ENCODE data around the gene DAO. TPM values are rescaled to one million over a fixed set of nuclear protein-coding genes. Genes with fewer than 3 reads are reported as not detected.

DAO gene
- total and polyA plus RNA-seq, 2 donors (not counting 1 experiment from before 2014, with no cell fraction given), result not detected

DNA sequence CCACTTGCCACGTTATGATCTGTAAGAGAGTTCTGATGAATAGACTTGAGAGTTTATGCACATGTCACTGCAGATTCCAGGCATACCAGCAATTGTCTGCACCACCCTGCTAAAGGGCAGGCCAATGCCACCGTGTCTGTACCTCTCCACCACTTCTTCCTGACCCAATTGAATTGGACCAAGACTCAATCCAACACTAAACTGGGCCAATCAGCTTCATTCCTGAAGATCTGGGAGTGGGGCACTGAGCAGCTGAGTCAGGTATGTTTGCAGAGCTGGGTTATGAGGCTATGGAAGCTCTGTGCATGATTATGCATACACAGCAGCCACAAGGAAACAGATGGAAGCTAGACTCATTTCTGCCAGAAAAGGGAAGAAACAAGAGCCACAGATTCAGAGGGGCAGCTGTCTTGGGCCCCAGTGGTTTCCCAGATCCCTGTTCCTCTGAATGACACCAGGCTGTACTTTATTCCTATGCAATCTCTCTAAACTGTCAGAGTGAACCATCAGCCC lies 28.0 kb downstream of the DAO start:
- Histone ChIP-seq H2AFZ (ENCODE audit: low read length) (no peak overlapping the region), H3K27me3 (ENCODE audit: control insufficient read depth, insufficient read depth, low read length) (no peaks in the 10 kb centered on the region), H3K9me3 (ENCODE audit: control insufficient read depth, insufficient read depth, low read depth, low read length) (no peaks in the 10 kb centered on the region), H3K4me3 (replicated peaks in 1 of 4; ENCODE audit: control extremely low read depth in 1 of 4, insufficient read depth in 1 of 4, low read depth in 3 of 4, low read length in 4 of 4) (no peak overlapping the region), H3K79me2 (ENCODE audit: control insufficient read depth, insufficient read depth, low read length) (no peaks in the 10 kb centered on the region), H3K36me3 (ENCODE audit: control insufficient read depth, insufficient read depth, low read length) (no peaks in the 10 kb centered on the region), H3K4me1 (ENCODE audit: control insufficient read depth, extremely low read depth, insufficient read depth, low read length) (no peaks in the 10 kb centered on the region), H3K27ac (ENCODE audit: insufficient read depth, low read length) (no peak overlapping the region), H3K9ac (ENCODE audit: insufficient read depth, low read length) (no peak overlapping the region), H3K4me2 (ENCODE audit: extremely low read depth, insufficient read depth, low read length) (no peak overlapping the region), H4K20me1 (ENCODE audit: control insufficient read depth, extremely low read depth, insufficient read depth, low read length) (no peaks in the 10 kb centered on the region)
- DNase-seq (ENCODE audit: low read depth in 2 of 2), result peak in 1 of 2 donors; percentile 35
- TF ChIP-seq, protein P1, sequence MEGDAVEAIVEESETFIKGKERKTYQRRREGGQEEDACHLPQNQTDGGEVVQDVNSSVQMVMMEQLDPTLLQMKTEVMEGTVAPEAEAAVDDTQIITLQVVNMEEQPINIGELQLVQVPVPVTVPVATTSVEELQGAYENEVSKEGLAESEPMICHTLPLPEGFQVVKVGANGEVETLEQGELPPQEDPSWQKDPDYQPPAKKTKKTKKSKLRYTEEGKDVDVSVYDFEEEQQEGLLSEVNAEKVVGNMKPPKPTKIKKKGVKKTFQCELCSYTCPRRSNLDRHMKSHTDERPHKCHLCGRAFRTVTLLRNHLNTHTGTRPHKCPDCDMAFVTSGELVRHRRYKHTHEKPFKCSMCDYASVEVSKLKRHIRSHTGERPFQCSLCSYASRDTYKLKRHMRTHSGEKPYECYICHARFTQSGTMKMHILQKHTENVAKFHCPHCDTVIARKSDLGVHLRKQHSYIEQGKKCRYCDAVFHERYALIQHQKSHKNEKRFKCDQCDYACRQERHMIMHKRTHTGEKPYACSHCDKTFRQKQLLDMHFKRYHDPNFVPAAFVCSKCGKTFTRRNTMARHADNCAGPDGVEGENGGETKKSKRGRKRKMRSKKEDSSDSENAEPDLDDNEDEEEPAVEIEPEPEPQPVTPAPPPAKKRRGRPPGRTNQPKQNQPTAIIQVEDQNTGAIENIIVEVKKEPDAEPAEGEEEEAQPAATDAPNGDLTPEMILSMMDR (conservative IDR thresholded peaks at IDR 0.05 in 1 of 2, IDR thresholded peaks at IDR 0.05 in 1 of 2; ENCODE audit: low read depth in 1 of 2, low read length in 2 of 2), result no peak
- no peak for TF ChIP-seq EZH2 (IDR thresholded peaks at IDR 0.05; ENCODE audit: low read length, missing control alignments)

DNA sequence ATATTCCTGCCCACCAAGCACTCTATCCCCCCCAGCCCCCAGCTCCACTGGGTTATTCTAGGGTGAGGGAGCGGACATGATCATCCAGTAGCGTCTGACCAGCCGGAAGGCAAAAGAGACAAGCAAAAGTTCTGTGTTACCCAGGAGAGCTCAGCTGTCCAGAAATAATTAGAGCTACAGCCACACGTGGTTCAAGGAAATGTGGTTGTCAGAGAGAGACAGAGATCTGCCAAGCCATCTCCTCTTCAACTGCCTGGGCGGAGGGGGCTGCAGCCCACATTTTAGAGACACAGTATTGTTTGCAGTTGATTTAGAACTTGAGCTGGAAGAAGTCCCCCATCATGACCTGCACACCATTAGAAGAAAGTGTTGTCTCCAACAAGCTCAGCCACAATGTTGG lies 30.4 kb downstream of the DAO start:
- Histone ChIP-seq H3K79me2 (ENCODE audit: control insufficient read depth, insufficient read depth, low read length) (no peaks in the 10 kb centered on the region), H3K4me2 (ENCODE audit: extremely low read depth, insufficient read depth, low read length) (no peak overlapping the region), H3K4me3 (replicated peaks in 1 of 4; ENCODE audit: control extremely low read depth in 1 of 4, insufficient read depth in 1 of 4, low read depth in 3 of 4, low read length in 4 of 4) (no peak overlapping the region), H4K20me1 (ENCODE audit: control insufficient read depth, extremely low read depth, insufficient read depth, low read length) (no peaks in the 10 kb centered on the region), H3K4me1 (ENCODE audit: control insufficient read depth, extremely low read depth, insufficient read depth, low read length) (no peaks in the 10 kb centered on the region), H3K27ac (ENCODE audit: insufficient read depth, low read length) (no peak overlapping the region), H3K9me3 (ENCODE audit: control insufficient read depth, insufficient read depth, low read depth, low read length) (no peaks in the 10 kb centered on the region), H3K9ac (ENCODE audit: insufficient read depth, low read length) (no peak overlapping the region), H3K36me3 (ENCODE audit: control insufficient read depth, insufficient read depth, low read length) (no peaks in the 10 kb centered on the region), H3K27me3 (ENCODE audit: control insufficient read depth, insufficient read depth, low read length) (no peaks in the 10 kb centered on the region), H2AFZ (ENCODE audit: low read length) (no peak overlapping the region)
- no peak for DNase-seq (ENCODE audit: low read depth in 2 of 2)
- TF ChIP-seq EZH2 (IDR thresholded peaks at IDR 0.05; ENCODE audit: low read length, missing control alignments), result no peak
- TF ChIP-seq, protein P1 (conservative IDR thresholded peaks at IDR 0.05 in 1 of 2, IDR thresholded peaks at IDR 0.05 in 1 of 2; ENCODE audit: low read depth in 1 of 2, low read length in 2 of 2), result no peak

GRCh38 chr12:108911915-108912314 lies 32.0 kb downstream of the DAO start:
- TF ChIP-seq, protein P1 (conservative IDR thresholded peaks at IDR 0.05 in 1 of 2, IDR thresholded peaks at IDR 0.05 in 1 of 2; ENCODE audit: low read depth in 1 of 2, low read length in 2 of 2), result no peak
- no peak for TF ChIP-seq EZH2 (IDR thresholded peaks at IDR 0.05; ENCODE audit: low read length, missing control alignments)
- no peak overlapping the region for H3K9ac ChIP-seq (ENCODE audit: insufficient read depth, low read length)
- H3K27ac ChIP-seq (ENCODE audit: insufficient read depth, low read length), result no peak overlapping the region
- no peak overlapping the region for H3K4me2 ChIP-seq (ENCODE audit: extremely low read depth, insufficient read depth, low read length)
- no peak overlapping the region for H3K4me3 ChIP-seq (replicated peaks in 1 of 4; ENCODE audit: control extremely low read depth in 1 of 4, insufficient read depth in 1 of 4, low read depth in 3 of 4, low read length in 4 of 4)
- H3K36me3 ChIP-seq (ENCODE audit: control insufficient read depth, insufficient read depth, low read length), result no peaks in the 10 kb centered on the region
- H3K27me3 ChIP-seq (ENCODE audit: control insufficient read depth, insufficient read depth, low read length), result no peaks in the 10 kb centered on the region
- H3K79me2 ChIP-seq (ENCODE audit: control insufficient read depth, insufficient read depth, low read length), result no peaks in the 10 kb centered on the region
- H2AFZ ChIP-seq (ENCODE audit: low read length), result no peak overlapping the region
- no peaks in the 10 kb centered on the region for H3K4me1 ChIP-seq (ENCODE audit: control insufficient read depth, extremely low read depth, insufficient read depth, low read length)
- no peak for DNase-seq (ENCODE audit: low read depth in 2 of 2)
- H3K9me3 ChIP-seq (ENCODE audit: control insufficient read depth, insufficient read depth, low read depth, low read length), result no peaks in the 10 kb centered on the region
- no peaks in the 10 kb centered on the region for H4K20me1 ChIP-seq (ENCODE audit: control insufficient read depth, extremely low read depth, insufficient read depth, low read length)
